ENCODE measurements around the gene TRIO. TPM values are rescaled to one million over a fixed set of nuclear protein-coding genes. Genes with fewer than 3 reads are reported as not detected.

Gene TRIO
- total RNA-seq, 1 experiment from 2014 or later = 99.8 TPM

GRCh38 chr5:14349029-14349428 is 205.9 kb downstream of the TRIO start:
- no peak for DNase-seq (ENCODE audit: low spot score)
- no peak for TF ChIP-seq CTCF (conservative IDR thresholded peaks at IDR 0.05; ENCODE audit: low read depth, low read length)
- intact Hi-C loops (cut with micrococcal nuclease; ENCODE audit: unreplicated experiment) = no loop called here
- Histone ChIP-seq H3K27me3 (replicated peaks; ENCODE audit: insufficient read depth, low read depth, low read length, poor library complexity) (no peaks in the 10 kb centered on the region), H3K4me3 (ENCODE audit: low read depth, low read length, poor library complexity, severe bottlenecking) (no peak overlapping the region), H3K27ac (ENCODE audit: low read depth, low read length, poor library complexity, severe bottlenecking) (no peak overlapping the region), H3K36me3 (ENCODE audit: insufficient read depth, low read length, poor library complexity, severe bottlenecking) (no peaks in the 10 kb centered on the region), H3K9me3 (ENCODE audit: low read depth, low read length, poor library complexity, severe bottlenecking) (no peaks in the 10 kb centered on the region), H3K4me1 (ENCODE audit: insufficient read depth, low read length, poor library complexity, severe bottlenecking) (no peaks in the 10 kb centered on the region)
- CTCF ChIA-PET = no interaction called here
- no TSS peak for BruUV-seq (replicated peaks)
- POLR2A ChIA-PET (ENCODE audit: low non-redundant PET) = no interaction called here

DNA sequence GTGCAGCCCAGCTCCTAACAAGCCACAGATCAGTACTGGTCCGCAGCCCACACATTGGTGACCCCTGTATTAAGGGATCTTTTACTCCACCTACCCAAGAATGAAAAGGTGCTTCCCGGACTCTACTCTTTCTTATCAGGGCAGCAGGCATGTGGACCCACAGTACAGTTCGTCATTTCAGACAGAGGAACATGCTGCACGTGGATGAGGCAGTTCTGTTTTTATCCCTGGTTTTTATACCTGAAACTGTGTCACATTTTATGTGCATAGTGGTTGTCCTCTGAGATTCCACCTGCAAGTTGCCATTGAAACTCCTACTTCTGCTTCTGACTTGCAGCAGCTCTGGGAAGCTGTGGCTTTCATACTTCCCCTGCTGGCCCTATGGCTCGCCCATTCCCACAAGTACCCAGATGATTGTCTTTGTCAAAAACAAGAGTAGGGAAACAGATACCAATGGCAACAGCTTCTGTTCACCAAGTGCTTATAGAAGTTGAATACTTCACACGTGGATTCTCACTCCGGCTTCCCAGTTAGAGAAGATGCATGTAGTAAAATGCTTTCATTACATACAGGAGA is 208.0 kb downstream of the TRIO start:
- intact Hi-C loops (cut with micrococcal nuclease; ENCODE audit: unreplicated experiment) = no loop called here
- BruUV-seq (replicated peaks) = no TSS peak
- ChIA-PET CTCF (interaction anchor here (0.5 to 1.4 kb wide), 2 partner anchors 199 to 297 kb away, joined by 3 to 16 read pairs; no protein-coding TSS in a partner anchor), POLR2A (ENCODE audit: low non-redundant PET) (no interaction called here)
- H3K9me3 ChIP-seq (ENCODE audit: low read depth, low read length, poor library complexity, severe bottlenecking) = no peaks in the 10 kb centered on the region
- no peak for DNase-seq (ENCODE audit: low spot score)
- H3K27ac ChIP-seq (ENCODE audit: low read depth, low read length, poor library complexity, severe bottlenecking) = no peak overlapping the region
- H3K36me3 ChIP-seq (ENCODE audit: insufficient read depth, low read length, poor library complexity, severe bottlenecking) = no peaks in the 10 kb centered on the region
- TF ChIP-seq CTCF (conservative IDR thresholded peaks at IDR 0.05; ENCODE audit: low read depth, low read length) (no peak), EZH2 (IDR thresholded peaks at IDR 0.05; ENCODE audit: borderline replicate concordance, low read depth, low read length, poor library complexity, severe bottlenecking) (no peak)
- H3K4me3 ChIP-seq (ENCODE audit: low read depth, low read length, poor library complexity, severe bottlenecking) = no peak overlapping the region
- no peaks in the 10 kb centered on the region for H3K27me3 ChIP-seq (replicated peaks; ENCODE audit: insufficient read depth, low read depth, low read length, poor library complexity)
- H3K4me1 ChIP-seq (ENCODE audit: insufficient read depth, low read length, poor library complexity, severe bottlenecking) = no peaks in the 10 kb centered on the region

GRCh38 chr5:14351845-14352712 is 208.9 kb downstream of the TRIO start:
- ChIA-PET POLR2A (ENCODE audit: low non-redundant PET) (no interaction called here), CTCF (interaction anchor here (0.5 to 1.4 kb wide), 4 partner anchors 27 to 720 kb away, joined by 3 to 16 read pairs (median 4); no protein-coding TSS in a partner anchor)
- Histone ChIP-seq H3K27me3 (replicated peaks; ENCODE audit: insufficient read depth, low read depth, low read length, poor library complexity) (no peaks in the 10 kb centered on the region), H3K36me3 (ENCODE audit: insufficient read depth, low read length, poor library complexity, severe bottlenecking) (no peaks in the 10 kb centered on the region), H3K27ac (ENCODE audit: low read depth, low read length, poor library complexity, severe bottlenecking) (no peak overlapping the region), H3K9me3 (ENCODE audit: low read depth, low read length, poor library complexity, severe bottlenecking) (no peaks in the 10 kb centered on the region), H3K4me1 (ENCODE audit: insufficient read depth, low read length, poor library complexity, severe bottlenecking) (no peaks in the 10 kb centered on the region), H3K4me3 (ENCODE audit: low read depth, low read length, poor library complexity, severe bottlenecking) (no peak overlapping the region)
- intact Hi-C loops (cut with micrococcal nuclease; ENCODE audit: unreplicated experiment) = loop anchor here (2.0 kb wide), 1 partner anchor 363 kb away; no protein-coding TSS in a partner anchor
- DNase-seq (ENCODE audit: low spot score) = peak; percentile 70
- no TSS peak for BruUV-seq (replicated peaks)
- TF ChIP-seq EZH2 (IDR thresholded peaks at IDR 0.05; ENCODE audit: borderline replicate concordance, low read depth, low read length, poor library complexity, severe bottlenecking) = no peak
- peak; percentile 95 for TF ChIP-seq CTCF (conservative IDR thresholded peaks at IDR 0.05; ENCODE audit: low read depth, low read length)

Measured in A673 (cell line).